ENCODE measurements around the gene TMEM117. TPM values are rescaled to one million over a fixed set of nuclear protein-coding genes. Genes with fewer than 3 reads are reported as not detected.

TMEM117 gene
- total and polyA plus RNA-seq, 2 donors (not counting 3 experiments of a cell fraction or from before 2014, with no cell fraction given), result 1.2 to 3.8 TPM

- Histone ChIP-seq H3K27ac (ENCODE audit: insufficient read depth, low read depth, low read length) (no peak overlapping the region), H3K36me3 (ENCODE audit: control insufficient read depth in 2 of 2, extremely low read depth in 1 of 2, insufficient read depth in 2 of 2, low read length in 2 of 2) (no peaks in the 10 kb centered on the region), H3K79me2 (ENCODE audit: control insufficient read depth, insufficient read depth, low read length) (no peaks in the 10 kb centered on the region), H3K27me3 (ENCODE audit: control insufficient read depth in 2 of 2, insufficient read depth in 2 of 2, low read length in 2 of 2) (no peaks in the 10 kb centered on the region), H3K4me3 (replicated peaks in 1 of 3; ENCODE audit: insufficient read depth in 1 of 3, low read depth in 1 of 3, low read length in 3 of 3) (no peak overlapping the region), H2AFZ (ENCODE audit: low read depth, low read length) (no peak overlapping the region), H3K4me2 (ENCODE audit: insufficient read depth, low read length) (no peak overlapping the region), H3K4me1 (ENCODE audit: control insufficient read depth, extremely low read depth, insufficient read depth, low read length) (no peaks in the 10 kb centered on the region), H3K9me1 (replicated peaks; ENCODE audit: control insufficient read depth, extremely low read depth, insufficient read depth, low read length) (no peaks in the 10 kb centered on the region), H4K20me1 (replicated peaks; ENCODE audit: control insufficient read depth, extremely low read depth, insufficient read depth, low read length) (no peaks in the 10 kb centered on the region), H3K9me3 (replicated peaks; ENCODE audit: control insufficient read depth, insufficient read depth, low read length) (no peaks in the 10 kb centered on the region), H3K9ac (replicated peaks; ENCODE audit: extremely low read depth, insufficient read depth, low read length) (no peak overlapping the region)
- TF ChIP-seq MAX (IDR thresholded peaks at IDR 0.05; ENCODE audit: insufficient read depth, insufficient read length) (no peak), CTCF (IDR thresholded peaks at IDR 0.05; ENCODE audit: extremely low read depth in 1 of 2, insufficient read depth in 1 of 2, low read depth in 1 of 2, low read length in 2 of 2) (no peak), JUN (IDR thresholded peaks at IDR 0.05; ENCODE audit: borderline replicate concordance, insufficient read depth, insufficient read length, low read depth) (no peak), POLR2AphosphoS5 (IDR thresholded peaks at IDR 0.05; ENCODE audit: insufficient read depth, low read depth, low read length) (no peak), FOS (IDR thresholded peaks at IDR 0.05; ENCODE audit: borderline replicate concordance, insufficient read depth, low read length) (no peak), EZH2 (IDR thresholded peaks at IDR 0.05; ENCODE audit: borderline replicate concordance, low read depth, low read length, severe bottlenecking) (no peak), GATA2 (IDR thresholded peaks at IDR 0.05; ENCODE audit: insufficient read depth, insufficient read length, low read depth, low read length) (no peak), MYC (IDR thresholded peaks at IDR 0.05; ENCODE audit: low read depth, low read length) (no peak), POLR2A (IDR thresholded peaks at IDR 0.05; ENCODE audit: low read depth, low read length) (no peak)
- BruUV-seq (replicated peaks), result no TSS peak
- dilution Hi-C loops (cut with MboI; ENCODE audit: extremely low pct_ligation_motif_present, low sequenced_read_pairs), result no loop called here
- no peak for FAIRE-seq
- CTCF ChIA-PET, result no interaction called here
- intact Hi-C loops (cut with micrococcal nuclease), result no loop called here
- DNase-seq (ENCODE audit: low read depth, low spot score), result no peak
- POLR2A ChIA-PET, result no interaction called here
These were observed 424.0 kb downstream of the TMEM117 start for GRCh38 chr12:44259890-44260289.

All from endothelial cell of umbilical vein (primary cell).